ELR (cell line): ENCODE results near the gene ARID3C.

Source experiments
- DNase-seq: peaks from one replicate; pipeline ENCODE4 v3.0.0-alpha.2; 2015; ENCODE audit warnings: low read depth

Gene ARID3C

DNA sequence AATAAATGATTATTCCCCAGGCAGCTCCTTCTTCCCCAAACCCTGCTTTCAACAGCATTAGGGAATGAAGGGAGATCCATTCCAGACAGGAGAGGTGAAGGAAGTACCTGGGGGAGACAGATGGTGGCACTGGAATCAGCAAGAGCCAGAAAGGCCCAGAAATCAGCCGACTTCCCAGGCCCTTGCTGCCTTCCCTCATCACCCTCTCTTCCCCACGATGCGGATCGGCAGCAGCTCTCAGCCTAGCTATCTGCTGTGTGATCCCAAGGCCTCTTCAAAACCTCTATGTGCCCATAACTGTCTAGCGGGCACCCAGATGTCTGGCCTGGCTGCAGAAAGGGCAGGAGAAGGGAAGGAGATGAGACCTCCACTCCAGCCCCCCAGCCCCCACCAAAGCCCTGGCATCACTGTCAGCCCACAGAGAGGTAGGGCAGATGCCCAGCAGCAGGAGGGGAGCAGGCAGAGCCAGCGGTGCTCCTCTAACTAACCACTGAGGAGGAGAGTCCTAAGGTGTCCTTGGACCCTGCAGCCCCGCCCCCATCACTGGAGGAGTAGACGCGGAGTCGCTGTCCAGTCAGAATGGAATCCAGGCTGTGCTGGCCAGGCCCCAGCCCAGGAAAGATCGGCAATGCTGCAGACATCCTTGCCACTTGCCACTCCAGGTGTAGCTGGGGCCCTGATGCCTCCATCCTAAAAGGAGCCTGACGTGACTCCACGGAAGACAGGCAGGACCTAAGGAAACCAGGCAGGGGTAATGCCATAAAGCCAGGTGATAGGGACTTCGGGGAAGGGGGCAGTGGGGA, 52.1 kb downstream of the ARID3C start:
- no peak for DNase-seq

DNA sequence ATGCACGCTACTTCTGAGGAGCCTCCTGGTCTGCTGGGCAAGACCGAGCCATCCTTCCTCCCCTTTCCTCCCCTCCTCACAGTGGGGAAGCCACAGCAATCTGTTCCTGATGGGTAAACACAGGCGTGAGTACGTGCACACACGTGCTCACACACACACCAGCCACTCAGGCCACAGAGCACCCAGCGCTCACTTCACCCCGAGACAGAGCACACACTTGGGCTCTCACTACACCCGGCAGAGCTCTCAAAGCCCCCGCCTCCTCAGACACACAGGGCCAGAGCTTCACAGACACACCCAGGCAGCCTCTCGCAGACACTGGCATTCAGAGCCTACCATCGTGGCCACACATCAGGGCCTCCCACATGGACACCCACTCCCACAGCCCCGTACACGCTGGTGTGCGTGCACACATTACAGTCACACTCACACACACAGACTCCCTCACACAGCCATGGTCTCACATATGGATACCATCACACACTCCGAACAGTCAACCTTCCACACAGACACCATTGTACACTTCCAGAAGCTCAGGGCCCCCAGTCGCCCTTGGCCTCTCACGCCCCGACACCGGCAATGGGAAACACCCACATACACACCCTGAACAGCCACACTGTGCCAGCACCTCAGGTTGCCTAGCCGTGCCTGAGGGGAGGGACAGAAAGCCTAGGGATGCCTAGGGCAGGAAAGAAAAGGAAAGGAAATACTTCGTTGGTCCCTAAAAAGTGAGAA, 52.8 kb downstream of the ARID3C start:
- no peak for DNase-seq

DNA sequence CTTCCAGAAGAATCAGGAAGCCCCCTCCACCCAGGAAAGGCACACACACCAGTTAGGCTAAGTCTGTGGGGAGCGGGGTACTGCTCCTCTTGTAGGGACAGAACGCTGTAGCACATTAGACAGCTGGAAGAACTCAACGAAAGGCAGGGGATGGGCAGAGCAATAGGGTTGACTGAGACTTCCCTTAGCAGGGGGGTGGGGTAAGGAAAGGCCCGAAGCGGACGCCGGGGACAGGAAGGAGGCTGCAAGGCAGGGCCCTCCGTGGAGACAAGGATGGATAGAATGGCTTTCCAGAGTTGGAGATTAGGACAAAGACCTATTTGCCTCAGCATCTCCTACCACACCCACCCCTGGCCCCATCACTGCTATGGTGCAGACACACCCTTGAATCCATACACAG, 53.6 kb downstream of the ARID3C start:
- no peak for DNase-seq

DNA sequence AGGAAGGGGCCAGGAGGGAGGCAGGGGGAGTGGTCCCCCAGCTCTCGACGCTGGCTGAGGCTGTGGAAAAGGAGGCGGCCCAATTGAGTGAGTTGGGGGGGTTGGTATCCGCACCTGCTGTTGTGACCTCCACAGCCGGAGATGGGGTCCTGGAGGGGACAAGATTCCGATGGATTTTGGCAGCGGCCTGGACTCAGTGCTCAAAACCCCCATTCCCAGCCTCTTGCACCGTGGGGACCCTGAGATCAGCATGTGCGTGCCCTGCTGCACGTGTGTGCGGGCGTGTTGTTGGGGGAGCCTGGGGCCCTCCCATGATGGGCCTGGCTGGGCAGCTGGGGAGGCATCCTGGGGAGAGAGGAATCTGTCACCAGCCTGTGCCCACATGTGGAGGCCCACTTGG, 54.3 kb downstream of the ARID3C start:
- no peak for DNase-seq

DNA sequence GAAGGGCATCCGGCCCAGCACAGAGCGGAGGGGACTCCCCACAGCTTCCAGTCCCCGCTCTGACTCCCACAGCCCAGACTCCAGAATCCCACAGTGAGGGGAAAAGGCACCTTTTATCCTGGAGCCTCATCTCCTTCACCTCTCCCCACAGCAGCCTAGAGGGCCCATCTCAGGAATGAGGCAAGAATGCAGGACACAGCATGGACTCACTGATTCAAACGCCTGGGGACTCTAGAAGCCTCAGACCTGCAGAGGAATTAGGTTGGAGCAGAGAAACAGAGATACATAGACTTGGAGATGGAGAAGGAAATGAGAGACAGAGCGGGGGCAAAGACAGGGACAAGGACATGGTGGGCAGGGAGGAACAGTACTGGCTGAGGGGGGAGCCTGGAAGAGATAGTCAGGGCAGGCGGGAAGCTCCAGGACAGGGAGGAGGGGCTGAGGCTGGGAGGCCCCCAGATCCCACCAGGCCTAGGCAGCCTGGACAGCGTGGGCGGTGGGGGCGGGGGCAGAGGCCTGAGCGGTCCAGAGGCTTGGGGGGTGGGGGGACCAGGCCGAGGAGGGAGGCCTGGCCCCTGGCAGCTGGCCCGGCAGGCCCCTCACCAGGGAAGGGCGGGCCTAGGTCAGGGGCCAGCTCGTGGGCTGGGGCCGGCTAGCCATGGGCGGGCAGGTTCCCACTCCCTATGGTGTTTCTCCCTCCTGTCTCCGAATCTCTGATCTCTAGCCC, 55.1 kb downstream of the ARID3C start:
- no peak for DNase-seq

DNA sequence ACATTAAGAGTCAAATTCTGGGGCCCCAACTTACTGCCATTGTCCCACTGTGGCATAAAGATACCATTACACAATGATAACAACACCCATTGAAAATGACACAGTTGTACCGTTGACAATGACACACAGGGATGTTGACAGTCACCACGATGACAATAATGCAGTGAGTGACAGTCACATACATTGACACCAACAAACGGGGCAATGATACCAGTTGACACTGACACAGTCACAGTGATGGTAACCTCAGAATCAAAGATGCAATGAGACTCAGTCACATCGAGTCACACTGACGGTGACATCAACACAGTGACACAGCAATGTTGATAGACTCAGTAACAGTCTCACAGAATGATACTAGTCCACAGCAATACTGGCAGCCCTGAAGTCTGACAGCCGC, 56.2 kb downstream of the ARID3C start:
- no peak for DNase-seq

DNA sequence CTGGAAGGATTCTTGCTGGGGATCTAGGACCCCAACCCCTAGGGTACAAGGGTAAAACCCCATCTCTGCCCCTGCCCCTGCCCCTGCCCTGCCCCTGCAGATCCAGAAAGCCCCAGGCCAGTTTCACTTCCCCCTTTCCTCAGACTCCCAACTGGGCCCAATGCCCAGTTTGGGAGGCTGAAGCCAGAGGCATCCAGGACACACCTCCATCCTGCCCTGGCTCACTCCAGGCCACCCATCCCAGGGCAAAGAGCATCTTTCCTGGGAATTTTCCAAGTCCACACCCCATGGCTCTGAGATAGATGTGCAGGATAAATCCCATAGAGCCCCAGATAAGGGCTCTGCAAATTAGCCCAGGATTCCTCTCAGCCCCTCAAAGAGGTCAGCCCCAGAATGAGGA, 56.8 kb downstream of the ARID3C start:
- no peak for DNase-seq

DNA sequence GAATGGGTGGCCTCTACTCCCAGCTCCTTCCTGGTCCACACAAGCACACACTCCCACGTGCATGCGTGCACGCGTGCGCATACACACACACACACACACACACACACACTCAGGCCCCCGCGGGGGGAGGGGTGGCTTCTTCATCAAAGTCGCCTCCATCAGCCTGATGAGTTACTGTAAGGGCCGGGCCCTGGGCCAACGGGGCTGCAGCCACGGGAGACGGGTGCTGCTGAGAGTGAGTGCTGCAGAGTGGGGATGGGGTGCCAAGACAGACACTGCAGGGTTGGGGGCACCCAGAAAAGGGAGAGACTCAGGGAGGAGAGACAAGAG, 57.4 kb downstream of the ARID3C start:
- no peak for DNase-seq
